ENCODE data around the gene TMEM131L. TPM values are rescaled to one million over a fixed set of nuclear protein-coding genes. Genes with fewer than 3 reads are reported as not detected.

TMEM131L gene
- total RNA-seq, 1 experiment from 2014 or later = 19.7 TPM

DNA sequence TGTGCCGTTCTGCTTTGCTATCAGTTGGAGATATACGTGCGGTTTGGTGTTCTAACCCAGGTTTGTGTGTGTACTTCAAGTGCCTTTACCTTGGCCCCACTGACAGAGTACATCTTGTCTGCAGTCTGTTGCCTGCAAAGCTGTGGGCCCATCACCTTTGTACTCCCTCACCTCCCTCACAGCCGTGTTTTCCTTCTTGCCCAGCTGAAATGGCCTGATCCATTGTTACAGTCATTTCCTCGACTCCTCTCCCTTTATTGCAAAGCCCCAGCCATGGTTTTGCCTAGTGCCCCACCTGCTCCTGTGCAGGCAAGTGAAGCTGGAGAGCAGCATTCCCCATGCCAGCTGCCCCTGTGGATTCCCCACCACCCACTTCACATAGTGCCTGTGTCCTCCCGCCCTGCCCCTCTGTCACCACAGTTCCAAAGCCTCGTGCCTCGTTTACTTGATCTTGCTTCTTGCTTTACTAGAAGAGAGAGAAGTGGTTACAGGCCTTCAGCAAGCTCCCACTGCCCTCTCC is 162.7 kb downstream of the TMEM131L start:
- Histone ChIP-seq H3K4me1 (ENCODE audit: control insufficient read depth in 1 of 2, insufficient read depth in 2 of 2, low read length in 2 of 2) (no peaks in the 10 kb centered on the region), H3K4me3 (replicated peaks in 1 of 2; ENCODE audit: low read depth in 1 of 2, low read length in 2 of 2) (no peak overlapping the region), H3K27me3 (ENCODE audit: insufficient read depth, low read length) (no peaks in the 10 kb centered on the region), H3K4me2 (ENCODE audit: low read length) (no peak overlapping the region), H3K79me2 (ENCODE audit: insufficient read depth, low read length) (no peaks in the 10 kb centered on the region), H3K9me2 (ENCODE audit: insufficient read depth) (no peaks in the 10 kb centered on the region), H3K36me3 (ENCODE audit: control insufficient read depth in 1 of 2, insufficient read depth in 2 of 2, low read length in 2 of 2) (peaks cover 6 to 12% of the 10 kb centered on the region in 2 experiments; a peak in 2 of 4 replicates), H3K9me3 (ENCODE audit: control insufficient read depth in 1 of 2, insufficient read depth in 1 of 2, low read depth in 1 of 2, low read length in 2 of 2) (no peaks in the 10 kb centered on the region), H3K9ac (ENCODE audit: low read length) (no peak overlapping the region), H2AFZ (ENCODE audit: low read depth, low read length, poor library complexity, severe bottlenecking) (no peak overlapping the region), H4K20me1 (ENCODE audit: insufficient read depth) (no peaks in the 10 kb centered on the region), H3K27ac (ENCODE audit: low read depth, low read length) (no peak overlapping the region)
- ChIA-PET CTCF (no interaction called here), RAD21 (ENCODE audit: low non-redundant PET in 1 of 2, low total read pairs in 2 of 2, uncharacterized antibody in 2 of 2, unreplicated experiment in 2 of 2) (no interaction called here), POLR2A (no interaction called here)
- TF ChIP-seq JUND (IDR thresholded peaks at IDR 0.05) = no peak
- TF ChIP-seq TCF7L2 (IDR thresholded peaks at IDR 0.05; ENCODE audit: borderline replicate concordance, extremely low read depth, insufficient read depth, insufficient read length) = no peak
- TF ChIP-seq ZFX (IDR thresholded peaks at IDR 0.05) = no peak
- TF ChIP-seq, protein P1, sequence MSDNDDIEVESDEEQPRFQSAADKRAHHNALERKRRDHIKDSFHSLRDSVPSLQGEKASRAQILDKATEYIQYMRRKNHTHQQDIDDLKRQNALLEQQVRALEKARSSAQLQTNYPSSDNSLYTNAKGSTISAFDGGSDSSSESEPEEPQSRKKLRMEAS (IDR thresholded peaks at IDR 0.05) = no peak
- no peak for TF ChIP-seq POLR2A (IDR thresholded peaks at IDR 0.05; ENCODE audit: borderline replicate concordance, extremely low read depth, insufficient read depth, insufficient read length)
- no peak for TF ChIP-seq YY1 (IDR thresholded peaks at IDR 0.05; ENCODE audit: extremely low read depth, insufficient replicate concordance, low read depth, low read length)
- no peak for TF ChIP-seq SIN3A (IDR thresholded peaks at IDR 0.05; ENCODE audit: low read depth)
- no peak for TF ChIP-seq ELF1 (IDR thresholded peaks at IDR 0.05; ENCODE audit: borderline replicate concordance, low read depth)
- no peak for TF ChIP-seq SRF (IDR thresholded peaks at IDR 0.05; ENCODE audit: low read depth)
- TF ChIP-seq ZNF274 (IDR thresholded peaks at IDR 0.05; ENCODE audit: low read depth, low read length) = no peak
- TF ChIP-seq POLR2AphosphoS5 (IDR thresholded peaks at IDR 0.05; ENCODE audit: low read depth, low read length) = no peak
- TF ChIP-seq, protein P2, sequence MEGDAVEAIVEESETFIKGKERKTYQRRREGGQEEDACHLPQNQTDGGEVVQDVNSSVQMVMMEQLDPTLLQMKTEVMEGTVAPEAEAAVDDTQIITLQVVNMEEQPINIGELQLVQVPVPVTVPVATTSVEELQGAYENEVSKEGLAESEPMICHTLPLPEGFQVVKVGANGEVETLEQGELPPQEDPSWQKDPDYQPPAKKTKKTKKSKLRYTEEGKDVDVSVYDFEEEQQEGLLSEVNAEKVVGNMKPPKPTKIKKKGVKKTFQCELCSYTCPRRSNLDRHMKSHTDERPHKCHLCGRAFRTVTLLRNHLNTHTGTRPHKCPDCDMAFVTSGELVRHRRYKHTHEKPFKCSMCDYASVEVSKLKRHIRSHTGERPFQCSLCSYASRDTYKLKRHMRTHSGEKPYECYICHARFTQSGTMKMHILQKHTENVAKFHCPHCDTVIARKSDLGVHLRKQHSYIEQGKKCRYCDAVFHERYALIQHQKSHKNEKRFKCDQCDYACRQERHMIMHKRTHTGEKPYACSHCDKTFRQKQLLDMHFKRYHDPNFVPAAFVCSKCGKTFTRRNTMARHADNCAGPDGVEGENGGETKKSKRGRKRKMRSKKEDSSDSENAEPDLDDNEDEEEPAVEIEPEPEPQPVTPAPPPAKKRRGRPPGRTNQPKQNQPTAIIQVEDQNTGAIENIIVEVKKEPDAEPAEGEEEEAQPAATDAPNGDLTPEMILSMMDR (IDR thresholded peaks at IDR 0.05 in 2 of 3, conservative IDR thresholded peaks at IDR 0.05 in 1 of 3; ENCODE audit: borderline replicate concordance in 1 of 3, insufficient read depth in 1 of 3, low read depth in 2 of 3, low read length in 2 of 3) = no peak
- no peak for TF ChIP-seq CEBPB (IDR thresholded peaks at IDR 0.05; ENCODE audit: low read depth)
- no peak for ATAC-seq
- no peak for DNase-seq (ENCODE audit: low read depth, low spot score)
- intact Hi-C loops (cut with micrococcal nuclease) = no loop called here
- no TSS peak for BruUV-seq (replicated peaks)
